WTC11 (cell line): ENCODE results near the gene EVA1A. TPM values are rescaled to one million over a fixed set of nuclear protein-coding genes. Genes with fewer than 3 reads are reported as not detected.

Experiments
- ATAC-seq: fragments of 200-7000 bp; cut with Tn5 transposase; 2 replicates; pipeline ENCODE4 v1.10.0; 2021; ENCODE audit warnings: mild to moderate bottlenecking, moderate library complexity
- CTCF ChIA-PET: fragments of 300-600 bp; sonication (Branson Sonifier 250); formaldehyde crosslinking; loops from one replicate; lab custom pipeline; 2021; ENCODE audit warnings: antibody characterized with exemption; lab: Charles Lee
- POLR2A ChIA-PET: fragments of 350-600 bp; sonication (Branson Sonifier 250); formaldehyde crosslinking; loops from one replicate; lab custom pipeline; 2021; ENCODE audit warnings: antibody characterized with exemption; lab: Charles Lee
- DNase-seq: peaks from one replicate; pipeline ENCODE4 v3.0.0; 2021; ENCODE audit warnings: low spot score
- H3K27ac Mint-ChIP-seq: 2 replicates; pipeline ENCODE4 v1.8.0; 2021; ENCODE audit warnings: mixed read lengths
- H3K27me3 Mint-ChIP-seq: 2 replicates; pipeline ENCODE4 v1.8.0; 2021; ENCODE audit warnings: low read depth, mild to moderate bottlenecking, moderate library complexity, mixed read lengths
- H3K36me3 Mint-ChIP-seq: 2 replicates; pipeline ENCODE4 v1.8.0; 2021; ENCODE audit warnings: mixed read lengths
- H3K4me1 Mint-ChIP-seq: 2 replicates; pipeline ENCODE4 v1.8.0; 2022; ENCODE audit warnings: mixed read lengths
- H3K4me3 Mint-ChIP-seq: 2 replicates; pipeline ENCODE4 v1.8.0; 2021; ENCODE audit warnings: mild to moderate bottlenecking, moderate library complexity, mixed read lengths
- H3K9me3 Mint-ChIP-seq: 2 replicates; pipeline ENCODE4 v1.8.0; 2021; ENCODE audit warnings: mixed read lengths
- GABPB1 ChIP-seq: sonication (generic); formaldehyde crosslinking; IDR thresholded peaks from 2 replicates; pipeline ENCODE4 v1.8.1; 2023; ENCODE audit warnings: mild to moderate bottlenecking, missing genetic modification reagents
- HMGXB4 ChIP-seq: sonication (generic); formaldehyde crosslinking; IDR thresholded peaks from 2 replicates; pipeline ENCODE4 v1.8.1; 2023; ENCODE audit warnings: mild to moderate bottlenecking, moderate library complexity, missing genetic modification reagents
- NFE2L1 ChIP-seq: sonication (generic); formaldehyde crosslinking; IDR thresholded peaks from 2 replicates; pipeline ENCODE4 v1.8.1; 2023; ENCODE audit warnings: missing genetic modification reagents
- RORB ChIP-seq: fragments of 250-450 bp; sonication (Bioruptor Pico); IDR thresholded peaks from 2 replicates; pipeline ENCODE4 v1.9.0; 2021; ENCODE audit warnings: mild to moderate bottlenecking
- TEAD1 ChIP-seq: sonication (generic); formaldehyde crosslinking; IDR thresholded peaks from 2 replicates; pipeline ENCODE4 v1.8.0; 2022; ENCODE audit warnings: mild to moderate bottlenecking, missing genetic modification reagents
- TP53 ChIP-seq: sonication (generic); formaldehyde crosslinking; IDR thresholded peaks from 2 replicates; pipeline ENCODE4 v1.8.1; 2023; ENCODE audit warnings: mild to moderate bottlenecking, missing genetic modification reagents
- ZNF219 ChIP-seq: sonication (generic); formaldehyde crosslinking; IDR thresholded peaks from 2 replicates; pipeline ENCODE4 v1.8.0; 2023; ENCODE audit warnings: missing genetic modification reagents, mild to moderate bottlenecking, borderline replicate concordance
- ZNF232 ChIP-seq: sonication (generic); formaldehyde crosslinking; IDR thresholded peaks from 2 replicates; pipeline ENCODE4 v1.8.0; 2022; ENCODE audit warnings: mild to moderate bottlenecking, missing genetic modification reagents
- ZNF396 ChIP-seq: fragments of 250-450 bp; sonication (Bioruptor Pico); IDR thresholded peaks from 2 replicates; pipeline ENCODE4 v1.8.0; 2021; ENCODE audit warnings: mild to moderate bottlenecking, moderate library complexity, borderline replicate concordance
- ZNF671 ChIP-seq: fragments of 250-450 bp; sonication (Bioruptor Pico); IDR thresholded peaks from 2 replicates; pipeline ENCODE4 v1.8.0; 2021; ENCODE audit warnings: mild to moderate bottlenecking
- total RNA-seq: library from RNA; stranded (reverse); gene quantifications from 3 replicates; pipeline ENCODE4 v1.2.3, GENCODE V29; 2021
- TF ChIP-seq, protein P1 (sequence below): sonication (generic); formaldehyde crosslinking; IDR thresholded peaks from 2 replicates; pipeline ENCODE4 v1.8.1; 2022; ENCODE audit warnings: missing genetic modification reagents, borderline replicate concordance
- TF ChIP-seq, protein P2 (sequence below): sonication (generic); formaldehyde crosslinking; IDR thresholded peaks from 2 replicates; pipeline ENCODE4 v1.8.0; 2022; ENCODE audit warnings: missing genetic modification reagents
- TF ChIP-seq, protein P3 (sequence below): fragments of 250-450 bp; sonication (Bioruptor Pico); IDR thresholded peaks from 2 replicates; pipeline ENCODE4 v1.9.0; 2021; ENCODE audit warnings: mild to moderate bottlenecking
- TF ChIP-seq, protein P4 (sequence below): sonication (generic); formaldehyde crosslinking; IDR thresholded peaks from 2 replicates; pipeline ENCODE4 v1.8.1; 2022; ENCODE audit warnings: low read depth, mild to moderate bottlenecking, moderate library complexity, missing genetic modification reagents, borderline replicate concordance

The EVA1A gene
- total RNA-seq, 1 experiment from 2014 or later: 4.1 TPM

DNA sequence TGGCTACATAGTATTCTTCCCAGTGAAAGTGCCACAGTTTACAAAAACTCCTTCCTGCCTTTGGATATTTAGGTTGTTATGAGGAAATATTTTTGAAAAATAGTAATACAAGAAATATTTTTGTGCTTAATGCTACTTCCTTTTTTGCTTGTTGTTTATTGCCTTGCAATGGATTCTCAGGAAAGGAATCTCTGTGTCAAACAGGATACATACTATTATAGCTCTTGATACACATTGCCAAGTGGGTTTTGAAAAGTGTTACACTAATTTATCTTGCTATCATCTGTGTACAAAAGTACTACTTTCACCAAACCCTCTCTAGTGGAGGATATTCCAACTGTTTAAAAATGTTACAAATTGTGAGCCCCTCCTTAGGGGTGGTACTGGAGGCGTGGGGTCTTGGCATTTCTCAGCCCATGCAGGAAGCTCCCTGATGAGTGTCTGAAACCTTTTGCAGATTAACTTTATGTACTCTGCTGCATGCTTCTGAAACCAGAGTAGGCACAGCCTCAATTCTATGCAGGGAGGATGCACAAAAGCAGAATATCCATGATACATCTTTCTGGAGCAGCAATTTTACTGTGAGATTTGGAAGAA lies 54.5 kb downstream of the EVA1A start:
- no peak overlapping the region for H3K27ac Mint-ChIP-seq
- DNase-seq (no peak), ATAC-seq (no peak)
- TF ChIP-seq ZNF219 (no peak), HMGXB4 (no peak), NFE2L1 (no peak), GABPB1 (CRISPR knock-in tag) (no peak), TEAD1 (CRISPR knock-in tag) (no peak)
- TF ChIP-seq, protein P1, sequence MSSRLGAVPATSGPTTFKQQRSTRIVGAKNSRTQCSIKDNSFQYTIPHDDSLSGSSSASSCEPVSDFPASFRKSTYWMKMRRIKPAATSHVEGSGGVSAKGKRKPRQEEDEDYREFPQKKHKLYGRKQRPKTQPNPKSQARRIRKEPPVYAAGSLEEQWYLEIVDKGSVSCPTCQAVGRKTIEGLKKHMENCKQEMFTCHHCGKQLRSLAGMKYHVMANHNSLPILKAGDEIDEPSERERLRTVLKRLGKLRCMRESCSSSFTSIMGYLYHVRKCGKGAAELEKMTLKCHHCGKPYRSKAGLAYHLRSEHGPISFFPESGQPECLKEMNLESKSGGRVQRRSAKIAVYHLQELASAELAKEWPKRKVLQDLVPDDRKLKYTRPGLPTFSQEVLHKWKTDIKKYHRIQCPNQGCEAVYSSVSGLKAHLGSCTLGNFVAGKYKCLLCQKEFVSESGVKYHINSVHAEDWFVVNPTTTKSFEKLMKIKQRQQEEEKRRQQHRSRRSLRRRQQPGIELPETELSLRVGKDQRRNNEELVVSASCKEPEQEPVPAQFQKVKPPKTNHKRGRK (CRISPR knock-in tag): no peak
- TF ChIP-seq, protein P2, sequence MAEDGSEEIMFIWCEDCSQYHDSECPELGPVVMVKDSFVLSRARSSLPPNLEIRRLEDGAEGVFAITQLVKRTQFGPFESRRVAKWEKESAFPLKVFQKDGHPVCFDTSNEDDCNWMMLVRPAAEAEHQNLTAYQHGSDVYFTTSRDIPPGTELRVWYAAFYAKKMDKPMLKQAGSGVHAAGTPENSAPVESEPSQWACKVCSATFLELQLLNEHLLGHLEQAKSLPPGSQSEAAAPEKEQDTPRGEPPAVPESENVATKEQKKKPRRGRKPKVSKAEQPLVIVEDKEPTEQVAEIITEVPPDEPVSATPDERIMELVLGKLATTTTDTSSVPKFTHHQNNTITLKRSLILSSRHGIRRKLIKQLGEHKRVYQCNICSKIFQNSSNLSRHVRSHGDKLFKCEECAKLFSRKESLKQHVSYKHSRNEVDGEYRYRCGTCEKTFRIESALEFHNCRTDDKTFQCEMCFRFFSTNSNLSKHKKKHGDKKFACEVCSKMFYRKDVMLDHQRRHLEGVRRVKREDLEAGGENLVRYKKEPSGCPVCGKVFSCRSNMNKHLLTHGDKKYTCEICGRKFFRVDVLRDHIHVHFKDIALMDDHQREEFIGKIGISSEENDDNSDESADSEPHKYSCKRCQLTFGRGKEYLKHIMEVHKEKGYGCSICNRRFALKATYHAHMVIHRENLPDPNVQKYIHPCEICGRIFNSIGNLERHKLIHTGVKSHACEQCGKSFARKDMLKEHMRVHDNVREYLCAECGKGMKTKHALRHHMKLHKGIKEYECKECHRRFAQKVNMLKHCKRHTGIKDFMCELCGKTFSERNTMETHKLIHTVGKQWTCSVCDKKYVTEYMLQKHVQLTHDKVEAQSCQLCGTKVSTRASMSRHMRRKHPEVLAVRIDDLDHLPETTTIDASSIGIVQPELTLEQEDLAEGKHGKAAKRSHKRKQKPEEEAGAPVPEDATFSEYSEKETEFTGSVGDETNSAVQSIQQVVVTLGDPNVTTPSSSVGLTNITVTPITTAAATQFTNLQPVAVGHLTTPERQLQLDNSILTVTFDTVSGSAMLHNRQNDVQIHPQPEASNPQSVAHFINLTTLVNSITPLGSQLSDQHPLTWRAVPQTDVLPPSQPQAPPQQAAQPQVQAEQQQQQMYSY: no peak
- TF ChIP-seq, protein P3, sequence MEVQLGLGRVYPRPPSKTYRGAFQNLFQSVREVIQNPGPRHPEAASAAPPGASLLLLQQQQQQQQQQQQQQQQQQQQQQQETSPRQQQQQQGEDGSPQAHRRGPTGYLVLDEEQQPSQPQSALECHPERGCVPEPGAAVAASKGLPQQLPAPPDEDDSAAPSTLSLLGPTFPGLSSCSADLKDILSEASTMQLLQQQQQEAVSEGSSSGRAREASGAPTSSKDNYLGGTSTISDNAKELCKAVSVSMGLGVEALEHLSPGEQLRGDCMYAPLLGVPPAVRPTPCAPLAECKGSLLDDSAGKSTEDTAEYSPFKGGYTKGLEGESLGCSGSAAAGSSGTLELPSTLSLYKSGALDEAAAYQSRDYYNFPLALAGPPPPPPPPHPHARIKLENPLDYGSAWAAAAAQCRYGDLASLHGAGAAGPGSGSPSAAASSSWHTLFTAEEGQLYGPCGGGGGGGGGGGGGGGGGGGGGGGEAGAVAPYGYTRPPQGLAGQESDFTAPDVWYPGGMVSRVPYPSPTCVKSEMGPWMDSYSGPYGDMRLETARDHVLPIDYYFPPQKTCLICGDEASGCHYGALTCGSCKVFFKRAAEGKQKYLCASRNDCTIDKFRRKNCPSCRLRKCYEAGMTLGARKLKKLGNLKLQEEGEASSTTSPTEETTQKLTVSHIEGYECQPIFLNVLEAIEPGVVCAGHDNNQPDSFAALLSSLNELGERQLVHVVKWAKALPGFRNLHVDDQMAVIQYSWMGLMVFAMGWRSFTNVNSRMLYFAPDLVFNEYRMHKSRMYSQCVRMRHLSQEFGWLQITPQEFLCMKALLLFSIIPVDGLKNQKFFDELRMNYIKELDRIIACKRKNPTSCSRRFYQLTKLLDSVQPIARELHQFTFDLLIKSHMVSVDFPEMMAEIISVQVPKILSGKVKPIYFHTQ (CRISPR knock-in tag): no peak
- H3K27me3 Mint-ChIP-seq: peaks cover 4% of the 10 kb centered on the region; the same call in 1 of the 2 replicates
- CTCF ChIA-PET: no interaction called here
- peaks cover 47% of the 10 kb centered on the region for H3K9me3 Mint-ChIP-seq
- POLR2A ChIA-PET: no interaction called here
- no peak overlapping the region for H3K4me3 Mint-ChIP-seq
- no peaks in the 10 kb centered on the region for H3K4me1 Mint-ChIP-seq
- peaks cover 34% of the 10 kb centered on the region for H3K36me3 Mint-ChIP-seq

- H3K9me3 Mint-ChIP-seq: peaks cover 39% of the 10 kb centered on the region
- POLR2A ChIA-PET: no interaction called here
- H3K27ac Mint-ChIP-seq: no peak overlapping the region
- no peak overlapping the region for H3K4me3 Mint-ChIP-seq
- TF ChIP-seq, protein P4, sequence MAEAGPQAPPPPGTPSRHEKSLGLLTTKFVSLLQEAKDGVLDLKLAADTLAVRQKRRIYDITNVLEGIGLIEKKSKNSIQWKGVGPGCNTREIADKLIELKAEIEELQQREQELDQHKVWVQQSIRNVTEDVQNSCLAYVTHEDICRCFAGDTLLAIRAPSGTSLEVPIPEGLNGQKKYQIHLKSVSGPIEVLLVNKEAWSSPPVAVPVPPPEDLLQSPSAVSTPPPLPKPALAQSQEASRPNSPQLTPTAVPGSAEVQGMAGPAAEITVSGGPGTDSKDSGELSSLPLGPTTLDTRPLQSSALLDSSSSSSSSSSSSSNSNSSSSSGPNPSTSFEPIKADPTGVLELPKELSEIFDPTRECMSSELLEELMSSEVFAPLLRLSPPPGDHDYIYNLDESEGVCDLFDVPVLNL (CRISPR knock-in tag): no peak
- TF ChIP-seq ZNF232 (CRISPR knock-in tag) (no peak), ZNF671 (CRISPR knock-in tag) (no peak), RORB (CRISPR knock-in tag) (no peak), TP53 (CRISPR knock-in tag) (no peak), ZNF396 (CRISPR knock-in tag) (no peak)
- TF ChIP-seq, all 79 proteins: peak for 0
- no peaks in the 10 kb centered on the region for H3K4me1 Mint-ChIP-seq
- CTCF ChIA-PET: interaction anchor here (0.6 kb wide), 1 partner anchor 55 kb away, joined by 3 read pairs; no protein-coding TSS in a partner anchor
- ATAC-seq: no peak
- peaks cover 4% of the 10 kb centered on the region; the same call in 1 of the 2 replicates for H3K27me3 Mint-ChIP-seq
- H3K36me3 Mint-ChIP-seq: peaks cover 34% of the 10 kb centered on the region
- no peak for DNase-seq
Observed at GRCh38 chr2:75505012-75505411, 55.7 kb downstream of the EVA1A start.
